GM13976 (cell line): Measurements from ENCODE around the gene NKD1.
"Not testable (repeated sequence)": the region's sequence is repeated elsewhere in the genome, so short reads cannot be mapped to it uniquely, and the experiment has no call there.

Experiments
- DNase-seq: peaks from one replicate; pipeline ENCODE4 v3.0.0; 2012; ENCODE audit warnings: low spot score
- in situ Hi-C: fragments of 300-500 bp; cut with MboI; formaldehyde crosslinking; loops from one replicate; pipeline ENCODE4 v1.12.0; 2022; ENCODE audit warnings: low sequenced_read_pairs, mixed read lengths, inconsistent platforms; ENCODE audit not compliant: unreplicated experiment
- TF ChIP-seq, protein P1 (sequence below): IDR thresholded peaks from 2 replicates; pipeline ENCODE4 v1.5.1; 2012; ENCODE audit warnings: borderline replicate concordance, mild to moderate bottlenecking; ENCODE audit not compliant: insufficient read depth; ENCODE audit errors: extremely low read depth, missing control alignments, control extremely low read depth

The NKD1 gene

DNA sequence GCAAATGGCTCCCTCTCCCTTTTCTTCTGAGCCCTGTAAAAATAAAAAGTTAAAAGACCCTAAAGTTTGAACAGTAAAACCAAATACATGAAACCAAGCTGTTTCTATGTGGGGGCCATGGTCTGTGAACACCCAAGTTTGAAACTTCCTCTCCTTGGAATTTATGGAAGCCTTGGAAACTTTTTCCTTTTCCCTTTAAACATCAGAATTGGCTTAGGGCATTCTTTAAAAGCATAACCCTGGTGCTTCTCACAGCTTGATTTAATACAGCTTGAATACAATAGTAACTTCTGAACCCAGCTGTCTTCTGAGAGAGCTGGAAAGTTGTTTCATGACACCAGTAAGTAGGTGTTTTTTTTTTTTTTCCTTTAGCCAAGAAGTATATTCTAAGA lies 26.5 kb downstream of the NKD1 start:
- no peak for DNase-seq
- in situ Hi-C loops = no loop called here
- TF ChIP-seq, protein P1, sequence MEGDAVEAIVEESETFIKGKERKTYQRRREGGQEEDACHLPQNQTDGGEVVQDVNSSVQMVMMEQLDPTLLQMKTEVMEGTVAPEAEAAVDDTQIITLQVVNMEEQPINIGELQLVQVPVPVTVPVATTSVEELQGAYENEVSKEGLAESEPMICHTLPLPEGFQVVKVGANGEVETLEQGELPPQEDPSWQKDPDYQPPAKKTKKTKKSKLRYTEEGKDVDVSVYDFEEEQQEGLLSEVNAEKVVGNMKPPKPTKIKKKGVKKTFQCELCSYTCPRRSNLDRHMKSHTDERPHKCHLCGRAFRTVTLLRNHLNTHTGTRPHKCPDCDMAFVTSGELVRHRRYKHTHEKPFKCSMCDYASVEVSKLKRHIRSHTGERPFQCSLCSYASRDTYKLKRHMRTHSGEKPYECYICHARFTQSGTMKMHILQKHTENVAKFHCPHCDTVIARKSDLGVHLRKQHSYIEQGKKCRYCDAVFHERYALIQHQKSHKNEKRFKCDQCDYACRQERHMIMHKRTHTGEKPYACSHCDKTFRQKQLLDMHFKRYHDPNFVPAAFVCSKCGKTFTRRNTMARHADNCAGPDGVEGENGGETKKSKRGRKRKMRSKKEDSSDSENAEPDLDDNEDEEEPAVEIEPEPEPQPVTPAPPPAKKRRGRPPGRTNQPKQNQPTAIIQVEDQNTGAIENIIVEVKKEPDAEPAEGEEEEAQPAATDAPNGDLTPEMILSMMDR = no peak

DNA sequence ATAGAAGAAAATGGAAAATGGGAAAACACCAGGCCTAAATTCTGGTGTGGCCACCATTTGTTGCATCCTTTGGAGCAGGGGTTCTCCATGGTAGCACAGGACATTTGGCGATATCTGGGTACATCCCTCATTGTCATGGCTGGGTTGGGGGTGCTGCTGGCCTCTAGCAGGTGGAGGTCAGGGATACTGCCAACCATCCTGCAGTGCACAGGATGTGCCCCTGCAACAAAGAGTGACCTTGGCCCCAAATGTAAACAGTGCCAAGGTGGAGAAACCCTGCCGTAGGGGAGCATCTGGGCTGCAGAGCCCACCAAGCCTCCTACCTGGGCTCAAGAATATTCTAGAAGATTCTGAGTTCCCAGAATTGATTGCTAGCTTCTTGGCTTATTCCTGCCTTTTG lies 27.5 kb downstream of the NKD1 start:
- in situ Hi-C loops = no loop called here
- no peak for DNase-seq
- TF ChIP-seq, protein P1 = no peak

DNA sequence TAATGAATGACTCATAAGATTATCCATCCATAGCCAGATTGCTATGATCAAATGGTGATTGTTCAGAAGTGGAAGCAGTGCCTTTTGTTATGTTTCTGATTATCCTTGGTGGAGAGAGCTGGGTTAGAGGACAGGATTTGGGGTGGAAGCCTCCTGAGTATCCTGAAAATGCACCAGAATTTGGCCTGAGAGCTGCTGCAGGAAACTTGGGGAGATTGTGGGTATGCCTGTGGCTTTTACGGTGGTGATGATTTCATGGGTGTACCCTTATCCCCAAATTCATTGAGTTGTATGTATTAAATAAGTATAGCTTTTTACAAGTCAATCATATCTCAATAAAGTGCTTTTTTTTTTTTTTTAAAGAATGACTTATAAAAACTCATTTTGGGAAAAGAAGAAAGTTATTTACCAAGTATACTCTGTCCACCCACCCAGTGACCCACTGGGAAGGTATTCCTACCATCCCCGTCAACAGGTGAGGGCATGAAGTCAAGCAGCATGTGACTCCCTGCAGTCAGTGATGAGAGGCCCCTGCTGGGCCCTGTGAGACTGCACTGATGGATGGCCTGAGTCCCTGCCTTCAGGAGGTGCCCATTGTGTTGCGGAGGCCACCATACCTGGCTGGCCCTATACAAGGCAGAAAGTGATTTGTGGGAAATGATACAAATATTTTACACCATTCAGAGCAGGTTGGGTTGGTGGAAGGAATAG lies 28.4 kb downstream of the NKD1 start:
- DNase-seq = no peak
- in situ Hi-C loops = no loop called here
- TF ChIP-seq, protein P1 = no peak

DNA sequence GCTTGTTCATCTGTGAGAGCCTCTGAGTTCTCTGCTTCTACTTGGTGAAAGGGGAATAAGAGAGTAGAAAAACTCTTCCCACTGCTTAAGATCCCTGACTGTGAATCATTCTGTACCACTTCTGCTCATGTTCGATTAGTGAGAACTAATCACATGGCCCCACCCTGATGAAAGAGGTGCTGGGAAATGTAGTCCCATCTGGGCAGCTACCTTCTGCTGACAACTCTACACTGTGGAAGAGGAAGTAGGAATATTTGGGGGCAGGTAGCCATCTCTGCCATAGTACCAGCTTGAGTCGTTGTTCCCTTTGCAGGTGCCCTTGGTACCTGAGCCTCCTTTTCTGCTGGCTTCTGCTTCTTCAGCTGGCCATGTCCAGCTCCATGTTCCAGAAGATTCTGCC lies 29.9 kb downstream of the NKD1 start:
- TF ChIP-seq, protein P1 = no peak
- in situ Hi-C loops = no loop called here
- no peak for DNase-seq

DNA sequence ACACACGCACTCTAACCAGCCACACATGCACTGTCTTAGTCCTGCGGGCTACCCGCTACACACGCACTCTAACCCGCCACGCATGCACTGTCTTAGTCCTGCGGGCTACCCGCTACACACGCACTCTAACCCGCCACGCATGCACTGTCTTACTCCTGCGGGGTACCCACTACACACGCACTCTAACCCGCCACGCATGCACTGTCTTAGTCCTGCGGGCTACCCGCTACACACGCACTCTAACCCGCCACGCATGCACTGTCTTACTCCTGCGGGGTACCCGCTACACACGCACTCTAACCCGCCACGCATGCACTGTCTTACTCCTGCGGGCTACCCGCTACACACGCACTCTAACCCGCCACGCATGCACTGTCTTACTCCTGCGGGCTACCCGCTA lies 31.2 kb downstream of the NKD1 start:
- DNase-seq, in situ Hi-C loops: not testable (repeated sequence)

DNA sequence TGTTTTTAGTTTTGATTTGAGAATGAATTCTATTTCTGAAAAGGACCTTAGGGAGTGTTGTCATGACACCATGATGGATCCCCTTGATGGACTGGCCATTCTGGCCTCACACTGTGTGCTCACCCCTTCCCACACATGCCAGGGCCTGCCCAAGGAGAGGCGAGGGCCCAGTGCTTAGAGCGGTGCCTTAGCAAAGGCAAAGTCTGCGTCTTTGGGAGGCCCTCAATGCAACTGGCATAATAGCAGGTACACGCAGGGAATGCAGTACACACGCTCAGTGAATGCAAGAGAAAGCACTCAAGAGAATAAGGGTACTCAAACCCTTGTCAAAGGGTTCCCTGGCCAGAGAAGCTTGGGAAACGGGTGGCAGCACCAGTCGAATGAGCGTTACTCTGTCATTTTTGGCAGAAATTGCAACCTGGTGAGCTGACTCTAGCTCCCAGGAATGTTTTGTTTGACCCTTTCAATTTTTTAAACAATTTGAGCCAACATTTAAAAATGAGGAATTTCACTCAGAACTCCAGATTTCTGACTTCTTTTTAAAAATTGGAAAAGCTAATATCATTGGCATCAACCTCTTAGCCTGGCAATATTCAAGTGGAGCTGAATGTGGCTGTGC lies 32.1 kb downstream of the NKD1 start:
- DNase-seq = no peak

DNA sequence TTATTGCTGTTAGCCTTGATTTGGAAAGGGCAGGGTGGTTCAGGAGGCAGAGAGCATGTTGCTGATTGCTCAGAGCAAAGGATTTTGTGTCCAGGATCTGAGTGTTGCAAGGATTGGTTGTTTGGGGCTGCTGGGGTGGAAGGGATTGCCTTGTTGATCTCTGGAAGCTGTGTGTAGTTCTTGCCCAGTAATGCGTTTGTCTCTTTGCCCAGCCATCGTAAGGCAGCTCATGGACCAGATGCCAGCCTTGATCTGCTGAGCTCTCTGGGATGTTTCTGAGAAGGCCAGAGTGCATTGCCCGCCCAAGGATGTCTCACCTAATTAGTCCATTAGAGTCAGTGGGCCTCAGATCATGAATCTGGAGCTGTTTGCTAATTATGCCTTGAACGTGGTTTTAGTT lies 33.6 kb downstream of the NKD1 start:
- in situ Hi-C loops = no loop called here
- TF ChIP-seq, protein P1 = no peak
- DNase-seq = no peak

More for the DNA sequence above, 32.1 kb downstream of the NKD1 start:
- TF ChIP-seq, protein P1 = no peak
- in situ Hi-C loops = no loop called here
